A549 (cell line): ENCODE results near the gene ENO3. TPM values are rescaled to one million over a fixed set of nuclear protein-coding genes. Genes with fewer than 3 reads are reported as not detected.

ENCODE experiments used
- ATAC-seq, 2 experiments: fragments of 200-7000 bp in 1 of 2; fragments of >200 bp in 1 of 2; cut with Nextera tagmentation in 1 of 2; cut with Tn5 transposase in 1 of 2; 3 replicates each; pipeline versions ENCODE4 v1.8.0 to v1.9.1; 2018 to 2020; ENCODE audit warnings: mild to moderate bottlenecking in 1 of 2, moderate library complexity in 1 of 2
- CTCF ChIA-PET: fragments of 300-600 bp; sonication (Branson Sonifier 250); formaldehyde crosslinking; extraction: SDS; loops from one replicate; lab custom pipeline; 2021; ENCODE audit warnings: antibody characterized with exemption, inconsistent platforms; lab: Yijun Ruan, JAX
- POLR2A ChIA-PET: fragments of 350-600 bp; formaldehyde crosslinking; extraction: SDS; loops from one replicate; lab custom pipeline; 2021; ENCODE audit warnings: antibody characterized with exemption, inconsistent platforms; lab: Yijun Ruan, JAX
- DNase-seq, 2 experiments: peaks; one replicate each; pipeline versions ENCODE4 v3.0.0 to v3.0.0-alpha.2; 2011 to 2016; ENCODE audit warnings: low read depth in 1 of 2, low spot score in 1 of 2
- FAIRE-seq: peaks from 2 replicates; lab custom pipeline; 2011; peaks lifted over from hg19 to GRCh38; lab: Jason Lieb, UNC
- H3K27ac ChIP-seq, 2 experiments: fragments of >200 bp; sonication (Bioruptor Twin); formaldehyde crosslinking; 3 replicates each; pipeline ENCODE4 v1.5.1; 2016 to 2017
- H3K4me1 ChIP-seq: fragments of >200 bp; sonication (Bioruptor Twin); formaldehyde crosslinking; 3 replicates; pipeline ENCODE4 v1.6.1; 2016
- H3K4me2 ChIP-seq: fragments of >200 bp; sonication (Bioruptor Twin); formaldehyde crosslinking; 3 replicates; pipeline ENCODE4 v1.6.1; 2016
- H3K4me3 ChIP-seq: fragments of >200 bp; sonication (Bioruptor Twin); formaldehyde crosslinking; 3 replicates; pipeline ENCODE4 v1.5.1; 2016
- H3K9me3 ChIP-seq: fragments of >200 bp; sonication (Bioruptor Twin); formaldehyde crosslinking; 3 replicates; pipeline ENCODE4 v1.6.1; 2016
- BCL3 ChIP-seq: fragments of >200 bp; sonication (Bioruptor Twin); formaldehyde crosslinking; IDR thresholded peaks from 3 replicates; pipeline ENCODE4 v1.6.1; 2016
- CEBPB ChIP-seq, 2 experiments: fragments of >200 bp in 1 of 2; sonication (Bioruptor Twin) in 1 of 2; formaldehyde crosslinking in 1 of 2; IDR thresholded peaks; 2 replicates each; pipeline ENCODE4 v1.6.1; 2012 to 2016
- CHD2 ChIP-seq: fragments of 150-350 bp; IDR thresholded peaks from 2 replicates; pipeline ENCODE4 v1.6.1; 2014; ENCODE audit warnings: low read length; ENCODE audit not compliant: partially characterized antibody
- FOSL2 ChIP-seq, 2 experiments: fragments of 450-650 bp in 1 of 2; fragments of >200 bp in 1 of 2; sonication (Bioruptor Twin) in 1 of 2; formaldehyde crosslinking; IDR thresholded peaks; 2 replicates each; pipeline versions ENCODE4 v1.5.0 to v1.6.1; 2016 to 2020; ENCODE audit warnings: mild to moderate bottlenecking in 1 of 2, moderate library complexity in 1 of 2
- FOXS1 ChIP-seq: fragments of 250-450 bp; sonication (Bioruptor Pico); IDR thresholded peaks from 2 replicates; pipeline ENCODE4 v1.5.0; 2020; ENCODE audit warnings: mild to moderate bottlenecking, moderate library complexity
- GATA3 ChIP-seq: IDR thresholded peaks from 2 replicates; pipeline ENCODE4 v1.6.1; 2012; ENCODE audit warnings: borderline replicate concordance
- HDAC2 ChIP-seq: fragments of 200-600 bp; sonication (generic); IDR thresholded peaks from 2 replicates; pipeline ENCODE4 v1.6.1; 2016
- HOXA7 ChIP-seq: fragments of 250-450 bp; sonication (Bioruptor Pico); IDR thresholded peaks from 2 replicates; pipeline ENCODE4 v1.5.0; 2020; ENCODE audit warnings: mild to moderate bottlenecking, moderate library complexity
- HOXB13 ChIP-seq: fragments of 250-450 bp; sonication (Bioruptor Pico); IDR thresholded peaks from 2 replicates; pipeline ENCODE4 v1.5.0; 2020; ENCODE audit warnings: low read depth, mild to moderate bottlenecking, moderate library complexity
- HOXB5 ChIP-seq: fragments of 250-450 bp; sonication (Bioruptor Pico); IDR thresholded peaks from 2 replicates; pipeline ENCODE4 v1.5.0; 2020; ENCODE audit warnings: mild to moderate bottlenecking, moderate library complexity
- JUNB ChIP-seq: fragments of >200 bp; sonication (Bioruptor Twin); formaldehyde crosslinking; IDR thresholded peaks from 2 replicates; pipeline ENCODE4 v1.6.1; 2016
- KDM1A ChIP-seq: fragments of 200-600 bp; sonication (generic); IDR thresholded peaks from 2 replicates; pipeline ENCODE4 v1.6.1; 2016; ENCODE audit warnings: low read depth, mild to moderate bottlenecking
- MAFK ChIP-seq: fragments of 450-650 bp; IDR thresholded peaks from 2 replicates; pipeline ENCODE4 v1.6.1; 2014; ENCODE audit not compliant: partially characterized antibody
- MAZ ChIP-seq: fragments of 150-350 bp; IDR thresholded peaks from 2 replicates; pipeline ENCODE4 v1.6.1; 2014; ENCODE audit warnings: antibody characterized with exemption, low read depth, low read length, borderline replicate concordance
- NPAS2 ChIP-seq: fragments of 250-450 bp; sonication (Bioruptor Pico); IDR thresholded peaks from 2 replicates; pipeline ENCODE4 v1.8.0; 2022; ENCODE audit warnings: mild to moderate bottlenecking, moderate library complexity, borderline replicate concordance
- POLR2A ChIP-seq: IDR thresholded peaks from 2 replicates; pipeline ENCODE4 v1.6.1; 2012; ENCODE audit warnings: mild to moderate bottlenecking, low read length
- POLR2AphosphoS2 ChIP-seq: conservative IDR thresholded peaks from 2 replicates; pipeline ENCODE4 v1.6.1; 2012; ENCODE audit warnings: low read length, improper control_type of control experiment, inconsistent platforms
- RARB ChIP-seq: fragments of 250-450 bp; sonication (Bioruptor Pico); IDR thresholded peaks from 2 replicates; pipeline ENCODE4 v1.8.0; 2021; ENCODE audit warnings: mild to moderate bottlenecking, moderate library complexity
- RCOR1 ChIP-seq: fragments of 150-350 bp; IDR thresholded peaks from 2 replicates; pipeline ENCODE4 v1.6.1; 2014; ENCODE audit warnings: antibody characterized with exemption, low read length, low read depth
- SMC3 ChIP-seq: fragments of >200 bp; sonication (Bioruptor Twin); formaldehyde crosslinking; IDR thresholded peaks from 3 replicates; pipeline ENCODE4 v1.6.1; 2018; ENCODE audit warnings: inconsistent platforms
- SREBF2 ChIP-seq: fragments of 450-650 bp; IDR thresholded peaks from 2 replicates; pipeline ENCODE4 v1.6.1; 2014; ENCODE audit warnings: mild to moderate bottlenecking, moderate library complexity
- ZC3H11A ChIP-seq: fragments of 450-650 bp; IDR thresholded peaks from 2 replicates; pipeline ENCODE4 v1.6.1; 2014; ENCODE audit warnings: antibody characterized with exemption, mild to moderate bottlenecking
- ZNF302 ChIP-seq: fragments of 250-450 bp; sonication (Bioruptor Pico); IDR thresholded peaks from 2 replicates; pipeline ENCODE4 v1.9.0; 2021; ENCODE audit warnings: inconsistent platforms, mild to moderate bottlenecking, moderate library complexity
- ZSCAN20 ChIP-seq: fragments of 250-450 bp; sonication (Bioruptor Pico); IDR thresholded peaks from 2 replicates; pipeline ENCODE4 v1.8.0; 2022; ENCODE audit warnings: mild to moderate bottlenecking, moderate library complexity
- WGBS: methylation state at CpG from one replicate; pipeline ENCODE4 v1.1.6; 2017; ENCODE audit errors: missing lambda C conversion rate; 5-methylcytosine and 5-hydroxymethylcytosine counted together
- polyA plus RNA-seq, 4 experiments: library from polyadenylated mRNA; depleted of rRNA in 3 of 4; stranded (reverse); fragments of >200 nt; fragmentation: RNase III in 1 of 4; extraction: RNeasy Plus Mini Kit Qiagen cat#74134 plus additional on column Dnase treatment in 1 of 4; gene quantifications; 2 replicates in 3 of 4; 3 replicates in 1 of 4; pipeline ENCODE4 v1.2.3, GENCODE V29; 2011 to 2017
- TF ChIP-seq, protein P1 (sequence below): IDR thresholded peaks from 2 replicates; pipeline ENCODE4 v1.6.1; 2012
- TF ChIP-seq, protein P2 (sequence below): fragments of 150-350 bp; IDR thresholded peaks from 2 replicates; pipeline ENCODE4 v1.6.1; 2014; ENCODE audit warnings: low read depth, mild to moderate bottlenecking, low read length
- TF ChIP-seq, protein P3 (sequence below): fragments of 250-450 bp; sonication (Bioruptor Pico); IDR thresholded peaks from 2 replicates; pipeline ENCODE4 v1.5.0; 2021; ENCODE audit warnings: mild to moderate bottlenecking, moderate library complexity, borderline replicate concordance
- TF ChIP-seq, protein P4 (sequence below): IDR thresholded peaks from 2 replicates; pipeline ENCODE4 v1.6.1; 2012
- TF ChIP-seq, protein P5 (sequence below): fragments of >200 bp; sonication (Bioruptor Twin); formaldehyde crosslinking; IDR thresholded peaks from 3 replicates; pipeline ENCODE4 v1.5.1; 2016

ENO3 gene
- polyA plus RNA-seq, 2 of the 4 experiments (the other 2 are of a cell fraction): 52.5 to 109 TPM

DNA sequence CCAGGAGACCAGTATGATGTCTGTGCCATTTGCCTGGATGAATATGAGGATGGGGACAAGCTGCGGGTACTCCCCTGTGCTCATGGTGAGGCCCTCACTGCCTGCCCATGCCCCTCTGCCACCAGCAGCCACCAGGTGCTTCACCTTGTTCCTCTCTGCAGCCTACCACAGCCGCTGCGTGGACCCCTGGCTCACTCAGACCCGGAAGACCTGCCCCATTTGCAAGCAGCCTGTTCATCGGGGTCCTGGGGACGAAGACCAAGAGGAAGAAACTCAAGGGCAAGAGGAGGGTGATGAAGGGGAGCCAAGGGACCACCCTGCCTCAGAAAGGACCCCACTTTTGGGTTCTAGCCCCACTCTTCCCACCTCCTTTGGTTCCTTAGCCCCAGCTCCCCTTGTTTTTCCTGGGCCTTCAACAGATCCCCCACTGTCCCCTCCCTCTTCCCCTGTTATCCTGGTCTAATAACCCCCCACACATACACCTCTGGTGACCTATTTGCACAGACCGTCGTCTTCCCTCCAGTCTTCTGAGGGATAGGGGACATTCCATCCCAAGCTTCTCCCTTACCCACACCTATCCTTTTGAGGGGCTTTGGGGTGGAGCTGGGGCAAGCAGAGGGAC, 6.3 kb upstream of the ENO3 start (continued):
- TF ChIP-seq MAZ (no peak), FOXS1 (no peak), SREBF2 (no peak), SMC3 (no peak), BCL3 (no peak), CHD2 (peak; percentile 9), GATA3 (no peak), HOXA7 (CRISPR knock-in tag) (no peak; the same call in 1 of the 2 replicates), RCOR1 (no peak), POLR2AphosphoS2 (peak; percentile 94), HOXB13 (CRISPR knock-in tag) (no peak), FOSL2 (IDR thresholded peaks at IDR 0.05) (no peak), FOSL2 (CRISPR knock-in tag; IDR thresholded peaks at IDR 0.05) (no peak), ZSCAN20 (CRISPR knock-in tag) (no peak), HOXB5 (no peak), ZC3H11A (no peak), ZNF302 (CRISPR knock-in tag) (no peak), HDAC2 (no peak), MAFK (no peak)
- TF ChIP-seq, protein P1, sequence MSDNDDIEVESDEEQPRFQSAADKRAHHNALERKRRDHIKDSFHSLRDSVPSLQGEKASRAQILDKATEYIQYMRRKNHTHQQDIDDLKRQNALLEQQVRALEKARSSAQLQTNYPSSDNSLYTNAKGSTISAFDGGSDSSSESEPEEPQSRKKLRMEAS: no peak
- TF ChIP-seq, protein P2, sequence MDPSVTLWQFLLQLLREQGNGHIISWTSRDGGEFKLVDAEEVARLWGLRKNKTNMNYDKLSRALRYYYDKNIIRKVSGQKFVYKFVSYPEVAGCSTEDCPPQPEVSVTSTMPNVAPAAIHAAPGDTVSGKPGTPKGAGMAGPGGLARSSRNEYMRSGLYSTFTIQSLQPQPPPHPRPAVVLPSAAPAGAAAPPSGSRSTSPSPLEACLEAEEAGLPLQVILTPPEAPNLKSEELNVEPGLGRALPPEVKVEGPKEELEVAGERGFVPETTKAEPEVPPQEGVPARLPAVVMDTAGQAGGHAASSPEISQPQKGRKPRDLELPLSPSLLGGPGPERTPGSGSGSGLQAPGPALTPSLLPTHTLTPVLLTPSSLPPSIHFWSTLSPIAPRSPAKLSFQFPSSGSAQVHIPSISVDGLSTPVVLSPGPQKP: no peak
- TF ChIP-seq, protein P3, sequence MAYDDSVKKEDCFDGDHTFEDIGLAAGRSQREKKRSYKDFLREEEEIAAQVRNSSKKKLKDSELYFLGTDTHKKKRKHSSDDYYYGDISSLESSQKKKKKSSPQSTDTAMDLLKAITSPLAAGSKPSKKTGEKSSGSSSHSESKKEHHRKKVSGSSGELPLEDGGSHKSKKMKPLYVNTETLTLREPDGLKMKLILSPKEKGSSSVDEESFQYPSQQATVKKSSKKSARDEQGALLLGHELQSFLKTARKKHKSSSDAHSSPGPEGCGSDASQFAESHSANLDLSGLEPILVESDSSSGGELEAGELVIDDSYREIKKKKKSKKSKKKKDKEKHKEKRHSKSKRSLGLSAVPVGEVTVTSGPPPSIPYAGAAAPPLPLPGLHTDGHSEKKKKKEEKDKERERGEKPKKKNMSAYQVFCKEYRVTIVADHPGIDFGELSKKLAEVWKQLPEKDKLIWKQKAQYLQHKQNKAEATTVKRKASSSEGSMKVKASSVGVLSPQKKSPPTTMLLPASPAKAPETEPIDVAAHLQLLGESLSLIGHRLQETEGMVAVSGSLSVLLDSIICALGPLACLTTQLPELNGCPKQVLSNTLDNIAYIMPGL (CRISPR knock-in tag): peak; percentile 19; the same call in 1 of the 2 replicates
- TF ChIP-seq, protein P4, sequence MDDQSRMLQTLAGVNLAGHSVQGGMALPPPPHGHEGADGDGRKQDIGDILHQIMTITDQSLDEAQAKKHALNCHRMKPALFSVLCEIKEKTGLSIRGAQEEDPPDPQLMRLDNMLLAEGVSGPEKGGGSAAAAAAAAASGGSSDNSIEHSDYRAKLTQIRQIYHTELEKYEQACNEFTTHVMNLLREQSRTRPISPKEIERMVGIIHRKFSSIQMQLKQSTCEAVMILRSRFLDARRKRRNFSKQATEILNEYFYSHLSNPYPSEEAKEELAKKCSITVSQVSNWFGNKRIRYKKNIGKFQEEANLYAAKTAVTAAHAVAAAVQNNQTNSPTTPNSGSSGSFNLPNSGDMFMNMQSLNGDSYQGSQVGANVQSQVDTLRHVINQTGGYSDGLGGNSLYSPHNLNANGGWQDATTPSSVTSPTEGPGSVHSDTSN: peak; percentile 81

DNA sequence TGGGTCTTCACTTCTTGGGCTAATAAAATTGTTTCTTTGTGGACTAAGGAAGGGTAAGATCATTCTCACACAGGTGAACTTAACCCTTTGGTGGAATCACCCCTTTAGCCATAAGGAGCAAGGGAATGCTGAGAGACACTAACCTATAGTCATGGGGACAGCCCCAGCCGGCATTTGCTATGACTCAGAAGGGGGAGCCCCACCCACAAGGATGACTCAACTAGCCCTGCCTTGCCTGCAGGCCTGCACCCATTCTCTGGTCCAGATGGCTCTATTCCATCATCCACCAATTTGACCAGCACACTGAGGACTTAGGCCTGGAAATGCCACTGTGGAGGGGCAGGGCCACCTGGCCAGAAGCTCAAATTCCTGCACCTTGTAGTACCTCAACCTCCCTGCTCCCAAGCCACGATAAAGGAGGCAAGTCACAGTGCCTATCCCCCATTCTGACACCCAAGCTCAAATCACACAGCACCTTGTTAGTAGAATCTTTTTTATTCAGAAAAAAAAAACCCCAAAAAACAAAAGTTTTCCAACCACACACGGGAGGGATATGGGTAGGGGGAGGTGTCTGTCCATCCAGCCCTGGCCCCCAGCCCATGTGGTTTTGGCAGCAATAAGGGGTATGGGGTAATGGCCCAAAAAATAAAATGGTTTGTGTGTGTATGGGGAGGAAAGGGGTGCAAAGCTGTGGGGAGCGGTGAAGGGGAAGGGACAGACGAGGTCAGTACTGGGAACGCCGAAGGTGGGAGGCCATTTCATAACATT, 5.6 kb upstream of the ENO3 start:
- Histone ChIP-seq H3K4me1 (peaks cover 55% of the 10 kb centered on the region), H3K4me3 (peak overlapping the region; percentile 98), H3K4me2 (peak overlapping the region; percentile 99), H3K27ac (peak overlapping the region; percentile 99), H3K9me3 (no peaks in the 10 kb centered on the region)
- 14% methylated on average over 7 of the region's 7 CpGs for WGBS
- ATAC-seq (peak; percentile 13 to 30; a peak in 4 of 6 replicates), FAIRE-seq (peak; percentile 81), DNase-seq (peak; percentile 89 to 97)
- ChIA-PET POLR2A (interaction anchor here (5.3 kb wide), 1 partner anchor 22 kb away, joined by 67 read pairs; the partner anchor contains the start of gene SPAG7), CTCF (interaction anchor here (0.6 to 3.7 kb wide), 4 partner anchors 17 to 88 kb away, joined by 3 to 17 read pairs (median 8); partner anchors contain the start of gene CAMTA2)
- TF ChIP-seq HOXA7 (CRISPR knock-in tag) (peak; percentile 91; the same call in 1 of the 2 replicates), CEBPB (IDR thresholded peaks at IDR 0.05) (no peak), POLR2AphosphoS2 (peak; percentile 94), NPAS2 (no peak), RARB (no peak), POLR2A (no peak), ZC3H11A (no peak), JUNB (peak; percentile 63), KDM1A (no peak)
- TF ChIP-seq, protein P4: peak; percentile 90
- TF ChIP-seq, protein P5, sequence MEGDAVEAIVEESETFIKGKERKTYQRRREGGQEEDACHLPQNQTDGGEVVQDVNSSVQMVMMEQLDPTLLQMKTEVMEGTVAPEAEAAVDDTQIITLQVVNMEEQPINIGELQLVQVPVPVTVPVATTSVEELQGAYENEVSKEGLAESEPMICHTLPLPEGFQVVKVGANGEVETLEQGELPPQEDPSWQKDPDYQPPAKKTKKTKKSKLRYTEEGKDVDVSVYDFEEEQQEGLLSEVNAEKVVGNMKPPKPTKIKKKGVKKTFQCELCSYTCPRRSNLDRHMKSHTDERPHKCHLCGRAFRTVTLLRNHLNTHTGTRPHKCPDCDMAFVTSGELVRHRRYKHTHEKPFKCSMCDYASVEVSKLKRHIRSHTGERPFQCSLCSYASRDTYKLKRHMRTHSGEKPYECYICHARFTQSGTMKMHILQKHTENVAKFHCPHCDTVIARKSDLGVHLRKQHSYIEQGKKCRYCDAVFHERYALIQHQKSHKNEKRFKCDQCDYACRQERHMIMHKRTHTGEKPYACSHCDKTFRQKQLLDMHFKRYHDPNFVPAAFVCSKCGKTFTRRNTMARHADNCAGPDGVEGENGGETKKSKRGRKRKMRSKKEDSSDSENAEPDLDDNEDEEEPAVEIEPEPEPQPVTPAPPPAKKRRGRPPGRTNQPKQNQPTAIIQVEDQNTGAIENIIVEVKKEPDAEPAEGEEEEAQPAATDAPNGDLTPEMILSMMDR: no peak
